Heart left ventricle (tissue), 13 donors: ENCODE measurements around the gene MMP7.

ENCODE experiments used
- POLR2A ChIP-seq, 2 donors: fragments of 450-650 bp; IDR thresholded peaks; one replicate each; pipeline ENCODE4 v1.6.1; 2017; ENCODE audit warnings: antibody characterized with exemption in 2 of 2, mild to moderate bottlenecking in 2 of 2, moderate library complexity in 2 of 2
- TF ChIP-seq, protein P1 (sequence below), 12 donors: fragments of 200-600 bp; sonication (generic) in 4 of 12; IDR thresholded peaks; one replicate each; pipeline versions ENCODE4 v1.5.0 to v1.8.0; 2018 to 2022; ENCODE audit warnings: antibody characterized with exemption in 12 of 12, mild to moderate bottlenecking in 5 of 12
- donor health status: ischemic (EF 13 %, LVEDD 7.1; RV severe dilation, severe dysfunction).
- donor health status: DM: no; HTN: yes; CAD: no.
- donor health status: DM: no; HTN: no; CAD: no.
- donor health status: ischemic (EF 25% LVEDD 6.9; RV normal size, moderate dysfunction).
- donor health status: ischemic (EF 25% LVEDD 5.7; RV mildly dilated, moderate dysfunction).
- donor health status: ischemic (EF 35%, LVEDD 5.7; RV mildly dilated, moderate dysfunction).
- donor health status: nonischemic (EF 11% LVEDD 7.7; RV severe dilation, severe dysfunction).
- donor health status: DM: yes; HTN: yes; CAD: no.
- donor health status: PGD.
- donor health status: ischemic (EF 29% LVEDD 5.4; RV normal size, mild dysfunction).
- donor health status: nonischemic (EF 23%, LVEDD 6.1; RV moderate dilation, normal function).

DNA sequence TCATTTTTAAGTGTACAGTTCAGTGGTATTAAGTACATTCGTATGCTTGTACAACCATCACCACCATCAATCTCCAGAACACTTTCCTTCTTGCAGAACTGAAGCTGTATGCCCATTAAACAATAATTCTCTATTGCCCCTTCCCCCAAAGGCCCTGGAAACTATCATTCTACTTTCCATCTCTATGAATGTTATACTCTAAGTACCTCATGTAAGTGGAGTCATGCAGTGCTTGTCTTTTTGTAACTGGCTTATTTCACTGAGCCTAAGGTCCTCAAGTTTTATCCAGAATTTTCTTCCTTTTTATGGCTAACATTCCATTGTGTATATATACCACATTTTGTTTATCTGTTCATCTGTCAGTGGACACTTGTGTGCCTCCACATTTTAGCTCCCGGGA lies 29.7 kb downstream of the MMP7 start:
- TF ChIP-seq, protein P1, sequence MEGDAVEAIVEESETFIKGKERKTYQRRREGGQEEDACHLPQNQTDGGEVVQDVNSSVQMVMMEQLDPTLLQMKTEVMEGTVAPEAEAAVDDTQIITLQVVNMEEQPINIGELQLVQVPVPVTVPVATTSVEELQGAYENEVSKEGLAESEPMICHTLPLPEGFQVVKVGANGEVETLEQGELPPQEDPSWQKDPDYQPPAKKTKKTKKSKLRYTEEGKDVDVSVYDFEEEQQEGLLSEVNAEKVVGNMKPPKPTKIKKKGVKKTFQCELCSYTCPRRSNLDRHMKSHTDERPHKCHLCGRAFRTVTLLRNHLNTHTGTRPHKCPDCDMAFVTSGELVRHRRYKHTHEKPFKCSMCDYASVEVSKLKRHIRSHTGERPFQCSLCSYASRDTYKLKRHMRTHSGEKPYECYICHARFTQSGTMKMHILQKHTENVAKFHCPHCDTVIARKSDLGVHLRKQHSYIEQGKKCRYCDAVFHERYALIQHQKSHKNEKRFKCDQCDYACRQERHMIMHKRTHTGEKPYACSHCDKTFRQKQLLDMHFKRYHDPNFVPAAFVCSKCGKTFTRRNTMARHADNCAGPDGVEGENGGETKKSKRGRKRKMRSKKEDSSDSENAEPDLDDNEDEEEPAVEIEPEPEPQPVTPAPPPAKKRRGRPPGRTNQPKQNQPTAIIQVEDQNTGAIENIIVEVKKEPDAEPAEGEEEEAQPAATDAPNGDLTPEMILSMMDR (IDR thresholded peaks at IDR 0.05), result no peak
- TF ChIP-seq POLR2A (IDR thresholded peaks at IDR 0.05), result no peak
